SK-N-SH treated with all-trans-retinoic acid at 6 μM for 48 hours (cell line): ENCODE data around the gene DYNC2H1.

Experiments
- ATAC-seq: fragments of 200-7000 bp; cut with Tn5 transposase; 3 replicates; pipeline ENCODE4 v1.9.1; 2020; ENCODE audit warnings: mild to moderate bottlenecking, moderate library complexity
- ARNTL ChIP-seq: fragments of 450-650 bp; formaldehyde crosslinking; IDR thresholded peaks from 2 replicates; pipeline ENCODE4 v1.5.0; 2020; ENCODE audit warnings: low read depth, mild to moderate bottlenecking, moderate library complexity, borderline replicate concordance
- BACH2 ChIP-seq: fragments of 250-450 bp; sonication (Bioruptor Pico); IDR thresholded peaks from 2 replicates; pipeline ENCODE4 v1.9.0; 2021; ENCODE audit warnings: mild to moderate bottlenecking, borderline replicate concordance
- ESRRG ChIP-seq: fragments of 250-450 bp; sonication (Bioruptor Pico); IDR thresholded peaks from 2 replicates; pipeline ENCODE4 v1.6.1; 2021; ENCODE audit warnings: mild to moderate bottlenecking
- GLIS3 ChIP-seq: fragments of 250-450 bp; sonication (Bioruptor Pico); IDR thresholded peaks from 2 replicates; pipeline ENCODE4 v1.5.0; 2020; ENCODE audit warnings: mild to moderate bottlenecking, moderate library complexity
- ISL1 ChIP-seq: fragments of 250-450 bp; sonication (Bioruptor Pico); IDR thresholded peaks from 2 replicates; pipeline ENCODE4 v2.1.2; 2022; ENCODE audit warnings: mild to moderate bottlenecking, moderate library complexity
- POU6F1 ChIP-seq: fragments of 250-450 bp; sonication (Bioruptor Pico); IDR thresholded peaks from 2 replicates; pipeline ENCODE4 v1.8.0; 2021; ENCODE audit warnings: low read depth, mild to moderate bottlenecking, moderate library complexity, borderline replicate concordance
- RARB ChIP-seq: fragments of 250-450 bp; sonication (Bioruptor Pico); IDR thresholded peaks from 2 replicates; pipeline ENCODE4 v1.8.0; 2021; ENCODE audit warnings: mild to moderate bottlenecking, moderate library complexity
- SNAI2 ChIP-seq: fragments of 250-450 bp; sonication (Bioruptor Pico); IDR thresholded peaks from 2 replicates; pipeline ENCODE4 v1.5.0; 2020; ENCODE audit warnings: mild to moderate bottlenecking, moderate library complexity
- TCF4 ChIP-seq: fragments of 250-450 bp; sonication (Bioruptor Pico); IDR thresholded peaks from 2 replicates; pipeline ENCODE4 v1.8.0; 2021; ENCODE audit warnings: mild to moderate bottlenecking, moderate library complexity, borderline replicate concordance
- TOX ChIP-seq: fragments of 250-450 bp; sonication (Bioruptor Pico); IDR thresholded peaks from 2 replicates; pipeline ENCODE4 v1.8.0; 2021; ENCODE audit warnings: mild to moderate bottlenecking, moderate library complexity, borderline replicate concordance
- ZC3H10 ChIP-seq: fragments of 250-450 bp; sonication (Bioruptor Pico); IDR thresholded peaks from 2 replicates; pipeline ENCODE4 v1.5.1; 2021; ENCODE audit warnings: mild to moderate bottlenecking, moderate library complexity
- ZFP3 ChIP-seq: fragments of 250-450 bp; sonication (Bioruptor Pico); IDR thresholded peaks from 2 replicates; pipeline ENCODE4 v1.5.0; 2020; ENCODE audit warnings: mild to moderate bottlenecking, moderate library complexity
- ZNF565 ChIP-seq: fragments of 450-650 bp; formaldehyde crosslinking; conservative IDR thresholded peaks from 2 replicates; pipeline ENCODE4 v1.5.0; 2020; ENCODE audit warnings: low read depth, mild to moderate bottlenecking, moderate library complexity
- ZNF70 ChIP-seq: fragments of 450-650 bp; formaldehyde crosslinking; IDR thresholded peaks from 2 replicates; pipeline ENCODE4 v1.5.0; 2020; ENCODE audit warnings: mild to moderate bottlenecking, moderate library complexity
- TF ChIP-seq, protein P1 (sequence below): fragments of 250-450 bp; sonication (Bioruptor Pico); IDR thresholded peaks from 2 replicates; pipeline ENCODE4 v1.8.0; 2020; ENCODE audit warnings: mild to moderate bottlenecking, moderate library complexity, borderline replicate concordance
- TF ChIP-seq, protein P2 (sequence below): fragments of 250-450 bp; sonication (Bioruptor Pico); IDR thresholded peaks from 2 replicates; pipeline ENCODE4 v1.5.1; 2020; ENCODE audit warnings: low read depth, mild to moderate bottlenecking, moderate library complexity
- TF ChIP-seq, protein P3 (sequence below): fragments of 250-450 bp; sonication (Bioruptor Pico); IDR thresholded peaks from 2 replicates; pipeline ENCODE4 v1.5.0; 2020; ENCODE audit warnings: mild to moderate bottlenecking, moderate library complexity

The DYNC2H1 gene

DNA sequence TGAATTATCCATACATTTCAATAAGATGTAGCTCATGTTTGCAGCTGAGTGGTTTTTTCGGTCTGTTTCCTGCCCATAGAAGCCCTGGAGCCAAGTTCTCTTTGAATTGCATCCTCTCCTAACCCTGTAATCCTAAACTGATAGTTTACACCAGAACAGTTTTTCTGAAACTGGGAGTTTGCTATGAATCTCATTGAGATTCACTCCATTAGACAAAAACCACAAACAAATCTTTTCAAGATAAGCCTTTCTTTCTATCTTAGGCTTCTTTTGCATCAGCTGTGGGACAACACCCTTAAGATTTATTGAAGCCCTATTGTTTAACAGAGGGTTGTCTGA, 324.8 kb downstream of the DYNC2H1 start:
- TF ChIP-seq TCF4 (no peak), ZNF565 (CRISPR knock-in tag) (no peak), ZNF70 (no peak), RARB (CRISPR knock-in tag) (no peak), ARNTL (no peak), ZC3H10 (CRISPR knock-in tag) (no peak), SNAI2 (no peak), ESRRG (CRISPR knock-in tag) (no peak), ISL1 (CRISPR knock-in tag) (no peak)
- TF ChIP-seq, protein P1, sequence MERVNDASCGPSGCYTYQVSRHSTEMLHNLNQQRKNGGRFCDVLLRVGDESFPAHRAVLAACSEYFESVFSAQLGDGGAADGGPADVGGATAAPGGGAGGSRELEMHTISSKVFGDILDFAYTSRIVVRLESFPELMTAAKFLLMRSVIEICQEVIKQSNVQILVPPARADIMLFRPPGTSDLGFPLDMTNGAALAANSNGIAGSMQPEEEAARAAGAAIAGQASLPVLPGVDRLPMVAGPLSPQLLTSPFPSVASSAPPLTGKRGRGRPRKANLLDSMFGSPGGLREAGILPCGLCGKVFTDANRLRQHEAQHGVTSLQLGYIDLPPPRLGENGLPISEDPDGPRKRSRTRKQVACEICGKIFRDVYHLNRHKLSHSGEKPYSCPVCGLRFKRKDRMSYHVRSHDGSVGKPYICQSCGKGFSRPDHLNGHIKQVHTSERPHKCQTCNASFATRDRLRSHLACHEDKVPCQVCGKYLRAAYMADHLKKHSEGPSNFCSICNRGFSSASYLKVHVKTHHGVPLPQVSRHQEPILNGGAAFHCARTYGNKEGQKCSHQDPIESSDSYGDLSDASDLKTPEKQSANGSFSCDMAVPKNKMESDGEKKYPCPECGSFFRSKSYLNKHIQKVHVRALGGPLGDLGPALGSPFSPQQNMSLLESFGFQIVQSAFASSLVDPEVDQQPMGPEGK (CRISPR knock-in tag): no peak
- TF ChIP-seq, protein P2, sequence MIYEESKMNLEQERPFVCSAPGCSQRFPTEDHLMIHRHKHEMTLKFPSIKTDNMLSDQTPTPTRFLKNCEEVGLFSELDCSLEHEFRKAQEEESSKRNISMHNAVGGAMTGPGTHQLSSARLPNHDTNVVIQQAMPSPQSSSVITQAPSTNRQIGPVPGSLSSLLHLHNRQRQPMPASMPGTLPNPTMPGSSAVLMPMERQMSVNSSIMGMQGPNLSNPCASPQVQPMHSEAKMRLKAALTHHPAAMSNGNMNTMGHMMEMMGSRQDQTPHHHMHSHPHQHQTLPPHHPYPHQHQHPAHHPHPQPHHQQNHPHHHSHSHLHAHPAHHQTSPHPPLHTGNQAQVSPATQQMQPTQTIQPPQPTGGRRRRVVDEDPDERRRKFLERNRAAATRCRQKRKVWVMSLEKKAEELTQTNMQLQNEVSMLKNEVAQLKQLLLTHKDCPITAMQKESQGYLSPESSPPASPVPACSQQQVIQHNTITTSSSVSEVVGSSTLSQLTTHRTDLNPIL (CRISPR knock-in tag): no peak
- ATAC-seq: no peak

- ATAC-seq: no peak
- TF ChIP-seq ZFP3 (CRISPR knock-in tag): no peak
- no peak for TF ChIP-seq ESRRG (CRISPR knock-in tag)
- TF ChIP-seq BACH2 (CRISPR knock-in tag): no peak
- TF ChIP-seq, protein P1 (CRISPR knock-in tag): no peak
- TF ChIP-seq SNAI2: no peak
- TF ChIP-seq, protein P2 (CRISPR knock-in tag): no peak
- TF ChIP-seq ZC3H10 (CRISPR knock-in tag): no peak
- TF ChIP-seq TOX (CRISPR knock-in tag): no peak
- no peak for TF ChIP-seq ZNF70
- TF ChIP-seq GLIS3 (CRISPR knock-in tag): no peak
Observed at GRCh38 chr11:103436131-103436770, 327.0 kb downstream of the DYNC2H1 start.

- no peak for ATAC-seq
- TF ChIP-seq POU6F1 (CRISPR knock-in tag) (no peak), RARB (CRISPR knock-in tag) (no peak), ISL1 (CRISPR knock-in tag) (no peak), ARNTL (no peak), SNAI2 (no peak), ZNF70 (no peak), ZFP3 (CRISPR knock-in tag) (no peak), ESRRG (CRISPR knock-in tag) (no peak)
- TF ChIP-seq, protein P1 (CRISPR knock-in tag): no peak
- TF ChIP-seq, protein P3, sequence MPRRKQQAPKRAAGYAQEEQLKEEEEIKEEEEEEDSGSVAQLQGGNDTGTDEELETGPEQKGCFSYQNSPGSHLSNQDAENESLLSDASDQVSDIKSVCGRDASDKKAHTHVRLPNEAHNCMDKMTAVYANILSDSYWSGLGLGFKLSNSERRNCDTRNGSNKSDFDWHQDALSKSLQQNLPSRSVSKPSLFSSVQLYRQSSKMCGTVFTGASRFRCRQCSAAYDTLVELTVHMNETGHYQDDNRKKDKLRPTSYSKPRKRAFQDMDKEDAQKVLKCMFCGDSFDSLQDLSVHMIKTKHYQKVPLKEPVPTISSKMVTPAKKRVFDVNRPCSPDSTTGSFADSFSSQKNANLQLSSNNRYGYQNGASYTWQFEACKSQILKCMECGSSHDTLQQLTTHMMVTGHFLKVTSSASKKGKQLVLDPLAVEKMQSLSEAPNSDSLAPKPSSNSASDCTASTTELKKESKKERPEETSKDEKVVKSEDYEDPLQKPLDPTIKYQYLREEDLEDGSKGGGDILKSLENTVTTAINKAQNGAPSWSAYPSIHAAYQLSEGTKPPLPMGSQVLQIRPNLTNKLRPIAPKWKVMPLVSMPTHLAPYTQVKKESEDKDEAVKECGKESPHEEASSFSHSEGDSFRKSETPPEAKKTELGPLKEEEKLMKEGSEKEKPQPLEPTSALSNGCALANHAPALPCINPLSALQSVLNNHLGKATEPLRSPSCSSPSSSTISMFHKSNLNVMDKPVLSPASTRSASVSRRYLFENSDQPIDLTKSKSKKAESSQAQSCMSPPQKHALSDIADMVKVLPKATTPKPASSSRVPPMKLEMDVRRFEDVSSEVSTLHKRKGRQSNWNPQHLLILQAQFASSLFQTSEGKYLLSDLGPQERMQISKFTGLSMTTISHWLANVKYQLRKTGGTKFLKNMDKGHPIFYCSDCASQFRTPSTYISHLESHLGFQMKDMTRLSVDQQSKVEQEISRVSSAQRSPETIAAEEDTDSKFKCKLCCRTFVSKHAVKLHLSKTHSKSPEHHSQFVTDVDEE (CRISPR knock-in tag): no peak
- TF ChIP-seq, all 23 proteins: peak for 0
Observed at GRCh38 chr11:103441021-103441420, 331.8 kb downstream of the DYNC2H1 start.
